Activated T-cell treated with anti-CD3 and anti-CD28 coated beads, Interleukin-2, amount 50 U/mL, for 72 hours (primary cell): ENCODE data around the gene IL18BP. TPM values are rescaled to one million over a fixed set of nuclear protein-coding genes. Genes with fewer than 3 reads are reported as not detected.

Experiments
- ATAC-seq, 2 donors: fragments of 150-1000 bp; cut with Tn5 transposase; replicated peaks in 1 of 2; 2 replicates each; pipeline ENCODE4 v1.10.0; 2021; ENCODE audit warnings: moderate library complexity in 2 of 2, mild to moderate bottlenecking in 1 of 2
- DNase-seq, 2 donors: peaks; one replicate each; pipeline ENCODE4 v3.0.0; 2021 to 2022; ENCODE audit warnings: mixed read lengths in 1 of 2
- H3K27ac Mint-ChIP-seq: one replicate; pipeline ENCODE4 v1.8.0; 2022; ENCODE audit warnings: mild to moderate bottlenecking, moderate library complexity, mixed read lengths
- H3K27me3 Mint-ChIP-seq: one replicate; pipeline ENCODE4 v1.8.0; 2022; ENCODE audit warnings: low read depth, mixed read lengths
- H3K36me3 Mint-ChIP-seq, 2 donors: one replicate each; pipeline ENCODE4 v1.8.0; 2022; ENCODE audit warnings: mixed read lengths in 2 of 2, mild to moderate bottlenecking in 1 of 2; ENCODE audit not compliant: insufficient read depth in 2 of 2
- H3K4me1 Mint-ChIP-seq: one replicate; pipeline ENCODE4 v1.8.0; 2022; ENCODE audit warnings: low read depth, mixed read lengths
- H3K4me3 Mint-ChIP-seq, 2 donors: one replicate each; pipeline ENCODE4 v1.8.0; 2022; ENCODE audit warnings: mild to moderate bottlenecking in 2 of 2, mixed read lengths in 2 of 2, moderate library complexity in 2 of 2
- H3K9me3 Mint-ChIP-seq, 2 donors: one replicate each; pipeline ENCODE4 v1.8.0; 2022; ENCODE audit warnings: mixed read lengths in 2 of 2
- total RNA-seq, 2 donors: library from RNA; stranded (reverse); gene quantifications; one replicate each; pipeline ENCODE4 v1.2.3, GENCODE V29; 2022

IL18BP gene
- total RNA-seq, 2 donors from 2014 or later = 16.7 to 19.0 TPM

DNA sequence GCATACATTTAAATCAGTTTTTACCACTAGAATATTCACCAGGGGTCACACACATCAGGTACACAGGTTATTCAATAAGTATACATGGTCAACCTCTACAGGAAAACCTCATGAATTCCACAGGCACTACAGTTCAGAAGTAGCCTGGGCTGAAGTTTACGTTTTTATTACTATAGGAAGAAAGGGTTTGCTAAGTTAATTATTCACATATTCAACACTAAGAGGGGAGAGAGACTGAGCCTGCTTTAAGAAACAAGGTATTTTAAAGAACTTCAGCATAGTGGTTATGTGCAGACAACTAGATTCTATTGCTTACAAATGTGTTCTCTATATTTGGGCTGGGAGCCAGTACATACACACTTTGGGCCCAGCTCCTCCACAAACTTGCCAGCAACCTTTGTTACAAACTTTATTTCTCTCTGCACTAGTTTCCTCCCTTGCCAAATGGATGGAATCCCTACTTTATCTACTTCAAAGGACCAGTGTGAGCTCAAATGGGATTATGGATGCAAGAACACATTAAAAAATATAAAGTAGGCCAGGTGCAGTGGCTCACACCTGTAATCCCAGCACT lies 31.9 kb downstream of the IL18BP start:
- H3K4me1 Mint-ChIP-seq = peaks cover 33% of the 10 kb centered on the region
- no peaks in the 10 kb centered on the region for H3K9me3 Mint-ChIP-seq
- no peaks in the 10 kb centered on the region for H3K27me3 Mint-ChIP-seq
- H3K27ac Mint-ChIP-seq = peak overlapping the region; percentile 72
- DNase-seq = no peak
- ATAC-seq = no peak
- no peak overlapping the region for H3K4me3 Mint-ChIP-seq
- H3K36me3 Mint-ChIP-seq = peaks cover 2 to 18% of the 10 kb centered on the region in 2 donors

DNA sequence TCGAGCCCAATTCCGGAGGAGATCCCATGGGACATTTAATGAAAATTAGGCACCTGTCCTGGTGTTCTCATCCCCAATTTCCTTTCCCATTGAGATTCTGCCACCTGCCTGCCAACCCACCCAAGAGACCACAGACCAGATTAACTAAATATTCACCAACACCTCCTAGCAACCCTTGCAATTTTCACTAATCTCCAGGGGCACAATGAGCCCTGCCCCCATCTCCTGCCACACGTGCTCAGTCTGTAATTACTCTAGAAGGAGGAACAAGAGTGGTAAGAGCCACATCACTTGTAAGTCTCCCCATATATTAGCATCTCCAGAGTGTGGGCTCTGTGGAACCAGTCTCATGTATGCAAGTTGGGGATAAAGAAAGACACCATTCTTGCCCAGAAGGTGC lies 38.0 kb downstream of the IL18BP start:
- H3K36me3 Mint-ChIP-seq = peaks cover 3 to 12% of the 10 kb centered on the region in 2 donors
- H3K27me3 Mint-ChIP-seq = no peaks in the 10 kb centered on the region
- no peak overlapping the region for H3K27ac Mint-ChIP-seq
- DNase-seq (no peak), ATAC-seq (no peak)
- H3K9me3 Mint-ChIP-seq = no peaks in the 10 kb centered on the region
- no peak overlapping the region for H3K4me3 Mint-ChIP-seq
- H3K4me1 Mint-ChIP-seq = peaks cover 23% of the 10 kb centered on the region

- Mint-ChIP-seq H3K36me3 (peaks cover 3 to 12% of the 10 kb centered on the region in 2 donors), H3K4me3 (no peak overlapping the region), H3K27ac (no peak overlapping the region), H3K4me1 (peaks cover 33% of the 10 kb centered on the region), H3K9me3 (no peaks in the 10 kb centered on the region), H3K27me3 (no peaks in the 10 kb centered on the region)
- DNase-seq (no peak), ATAC-seq (no peak)
Measured at GRCh38 chr11:72037554-72038311, 39.0 kb downstream of the IL18BP start.

DNA sequence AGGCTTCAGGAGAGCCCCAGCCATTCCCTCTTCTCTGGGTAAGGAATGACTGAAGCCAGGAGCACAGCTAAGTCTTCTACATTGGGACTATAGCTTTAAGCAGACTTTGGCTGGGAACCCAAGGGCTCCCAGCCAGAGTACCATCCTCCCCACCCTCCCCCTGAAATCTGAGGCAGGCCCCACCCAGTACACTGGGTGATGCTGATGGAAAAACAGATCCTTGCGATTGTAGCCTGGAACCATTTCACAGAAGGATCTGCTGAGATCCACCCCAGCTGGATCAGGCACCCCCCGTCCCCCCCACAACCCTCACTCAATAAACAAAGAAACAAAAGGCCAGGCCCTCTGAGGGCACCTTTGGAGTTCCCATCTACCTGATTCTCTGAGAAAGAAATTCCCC lies 39.8 kb downstream of the IL18BP start:
- ATAC-seq (no peak), DNase-seq (no peak)
- Mint-ChIP-seq H3K4me1 (peaks cover 38% of the 10 kb centered on the region), H3K4me3 (no peak overlapping the region), H3K27me3 (no peaks in the 10 kb centered on the region), H3K27ac (no peak overlapping the region), H3K36me3 (peaks cover 3 to 12% of the 10 kb centered on the region in 2 donors), H3K9me3 (no peaks in the 10 kb centered on the region)

- H3K27me3 Mint-ChIP-seq = no peaks in the 10 kb centered on the region
- H3K9me3 Mint-ChIP-seq = no peaks in the 10 kb centered on the region
- no peak overlapping the region for H3K4me3 Mint-ChIP-seq
- ATAC-seq (no peak), DNase-seq (peak in 1 of 2 donors; percentile 8)
- H3K36me3 Mint-ChIP-seq = peaks cover 3 to 12% of the 10 kb centered on the region in 2 donors
- no peak overlapping the region for H3K27ac Mint-ChIP-seq
- H3K4me1 Mint-ChIP-seq = peaks cover 38% of the 10 kb centered on the region
Measured at GRCh38 chr11:72039031-72039855, 40.5 kb downstream of the IL18BP start.

- peak in 1 of 2 donors; percentile 9 for DNase-seq
- Mint-ChIP-seq H3K36me3 (peaks cover 3 to 9% of the 10 kb centered on the region in 2 donors), H3K27ac (no peak overlapping the region), H3K4me1 (peaks cover 43% of the 10 kb centered on the region), H3K4me3 (no peak overlapping the region), H3K9me3 (no peaks in the 10 kb centered on the region), H3K27me3 (no peaks in the 10 kb centered on the region)
- ATAC-seq = no peak
Measured at GRCh38 chr11:72039856-72040401, 41.2 kb downstream of the IL18BP start.

DNA sequence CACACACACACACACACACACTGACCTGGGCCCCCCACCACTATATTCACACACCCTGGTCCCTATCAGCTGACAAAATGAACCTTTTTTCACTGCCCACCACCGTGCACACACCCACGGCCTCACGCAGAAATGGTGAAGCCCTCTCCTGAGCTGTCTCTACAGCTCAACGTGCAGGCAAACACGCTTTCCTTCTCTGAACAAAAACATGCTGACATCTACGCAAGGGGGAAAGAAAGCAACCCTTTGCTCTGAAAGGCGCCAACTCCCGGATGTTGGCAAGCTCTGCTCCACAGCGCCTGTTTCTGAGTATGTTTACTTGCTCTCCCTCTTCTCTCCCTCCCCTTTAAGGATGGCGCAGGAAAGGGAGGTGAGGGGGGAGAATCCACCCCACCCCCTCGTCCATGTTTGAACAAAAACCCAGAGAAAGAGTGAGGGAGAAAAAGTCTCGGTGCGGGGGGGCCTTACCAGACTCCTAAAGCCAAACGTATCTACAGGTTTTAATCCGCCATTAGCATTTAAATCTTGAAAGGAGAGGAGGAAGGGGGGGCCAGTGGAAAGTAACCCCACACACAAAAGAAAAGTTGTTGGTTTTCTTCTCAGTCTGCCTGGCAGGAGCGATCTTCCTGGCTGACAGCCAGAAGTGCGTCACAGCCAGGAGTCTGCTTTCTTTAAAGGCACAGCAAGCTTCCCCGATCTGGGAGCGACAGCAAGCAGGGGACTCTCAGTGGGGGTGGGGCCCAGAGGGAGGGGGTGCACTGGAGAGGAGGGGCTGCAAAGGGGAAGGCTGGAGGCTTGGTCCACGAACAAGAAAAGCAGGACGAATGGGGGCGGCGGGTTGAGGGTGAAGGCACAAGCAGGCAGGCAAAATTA lies 42.0 kb downstream of the IL18BP start:
- Mint-ChIP-seq H3K36me3 (peaks cover under 1 to 3% of the 10 kb centered on the region in 2 donors), H3K9me3 (no peaks in the 10 kb centered on the region), H3K27me3 (no peaks in the 10 kb centered on the region), H3K27ac (no peak overlapping the region), H3K4me3 (no peak overlapping the region), H3K4me1 (peaks cover 47% of the 10 kb centered on the region)
- peak; percentile 72 to 79 for ATAC-seq
- DNase-seq = peak; percentile 66 to 71

DNA sequence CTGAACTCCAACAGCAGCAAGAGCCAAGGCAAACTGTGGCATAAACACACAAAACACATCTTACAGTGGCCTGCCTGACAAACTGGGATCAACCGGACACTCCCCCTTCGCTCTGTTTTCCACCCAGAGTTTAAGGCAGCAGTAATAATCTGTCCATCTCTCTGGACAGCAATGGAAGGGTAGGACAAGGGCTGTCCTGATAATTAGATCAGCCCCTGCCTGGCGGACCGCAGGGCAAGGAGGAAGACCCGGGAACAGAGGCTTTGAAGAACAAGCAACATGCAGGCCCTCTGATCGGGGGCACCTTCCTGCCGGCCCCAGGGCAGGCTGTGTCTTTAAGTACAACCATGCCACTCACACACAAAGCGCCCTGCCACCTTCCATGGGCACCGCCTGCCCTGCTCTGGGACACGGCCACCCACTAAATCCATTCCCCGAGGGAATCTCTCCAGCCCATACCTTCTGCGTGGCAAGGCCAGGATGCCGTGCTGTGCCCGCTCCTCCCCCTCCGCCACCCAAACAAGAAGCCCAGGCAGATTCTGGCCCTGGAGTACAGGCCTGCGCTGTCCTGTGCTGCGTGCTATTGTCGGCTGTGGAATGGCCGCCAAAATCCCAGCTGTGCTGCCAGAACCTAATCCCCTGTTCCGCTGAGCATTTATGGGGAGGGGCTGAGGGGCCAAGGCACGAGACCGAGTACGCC lies 42.8 kb downstream of the IL18BP start:
- Mint-ChIP-seq H3K27me3 (no peaks in the 10 kb centered on the region), H3K36me3 (peaks cover 0 to 3% of the 10 kb centered on the region in 2 donors), H3K4me3 (no peak overlapping the region), H3K4me1 (peaks cover 43% of the 10 kb centered on the region), H3K27ac (no peak overlapping the region), H3K9me3 (no peaks in the 10 kb centered on the region)
- peak; percentile 33 to 44 for DNase-seq
- ATAC-seq = peak; percentile 52 to 56

DNA sequence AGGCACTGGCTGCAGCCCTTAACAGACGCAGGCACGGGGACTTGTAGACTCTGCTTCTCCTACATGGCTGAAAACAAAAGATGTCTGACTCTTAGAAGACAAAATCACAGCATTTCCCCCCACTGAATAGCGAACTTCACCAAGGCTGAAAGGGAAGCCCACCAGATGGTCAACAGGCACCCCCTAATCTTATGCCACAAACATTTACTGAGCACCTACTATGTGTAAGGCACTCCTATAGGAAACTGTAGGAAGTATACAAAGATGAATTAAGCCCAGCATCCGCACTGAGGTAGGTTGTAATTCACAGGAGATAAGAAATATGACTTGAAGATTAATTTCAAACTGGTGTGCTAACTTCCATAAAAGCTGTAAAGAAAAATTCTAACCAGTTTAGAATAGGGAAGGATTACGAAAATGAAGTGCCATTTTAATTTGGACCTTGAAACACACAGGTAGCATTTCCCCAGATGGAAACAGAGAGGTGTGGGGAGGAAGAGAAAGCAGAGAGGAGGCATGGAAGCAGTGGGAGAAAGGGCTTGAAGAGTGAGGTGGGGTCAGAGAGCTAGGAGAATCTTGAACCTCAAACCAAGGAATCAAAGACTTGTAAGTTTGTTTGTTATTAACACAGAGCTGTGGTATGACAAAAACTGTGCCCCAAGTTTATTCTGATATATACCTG lies 43.5 kb downstream of the IL18BP start:
- ATAC-seq (peak in 1 of 2 donors; percentile 14), DNase-seq (no peak)
- Mint-ChIP-seq H3K27ac (no peak overlapping the region), H3K27me3 (no peaks in the 10 kb centered on the region), H3K36me3 (peaks cover 0 to 3% of the 10 kb centered on the region in 2 donors), H3K4me3 (no peak overlapping the region), H3K4me1 (peaks cover 36% of the 10 kb centered on the region), H3K9me3 (no peaks in the 10 kb centered on the region)

DNA sequence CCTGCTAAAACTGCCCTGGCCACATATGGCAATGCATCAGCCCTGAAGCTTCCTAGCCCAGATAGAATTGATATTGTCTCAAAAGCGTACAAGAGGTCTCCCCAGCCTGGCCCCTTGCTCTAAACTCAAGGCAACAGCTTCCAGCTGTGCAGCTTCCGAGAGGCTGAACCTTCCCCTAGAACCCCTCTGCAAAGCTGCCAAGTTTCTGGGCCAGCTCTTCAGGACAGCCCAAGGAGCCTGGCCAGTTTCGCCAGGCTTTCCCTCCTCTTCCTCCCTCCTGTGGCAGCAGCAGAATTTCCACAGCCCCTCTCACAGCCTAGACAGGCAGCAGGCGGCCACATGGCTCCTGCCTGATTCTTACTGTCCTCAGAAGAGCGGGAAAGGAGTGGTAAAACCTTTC lies 47.1 kb downstream of the IL18BP start:
- H3K4me1 Mint-ChIP-seq = peaks cover 34% of the 10 kb centered on the region
- DNase-seq = no peak
- no peak overlapping the region for H3K4me3 Mint-ChIP-seq
- ATAC-seq = no peak
- H3K9me3 Mint-ChIP-seq = no peaks in the 10 kb centered on the region
- H3K27me3 Mint-ChIP-seq = no peaks in the 10 kb centered on the region
- H3K36me3 Mint-ChIP-seq = peaks cover 0 to 3% of the 10 kb centered on the region in 2 donors
- H3K27ac Mint-ChIP-seq = no peak overlapping the region

- DNase-seq (no peak), ATAC-seq (no peak)
- no peaks in the 10 kb centered on the region for H3K9me3 Mint-ChIP-seq
- H3K27ac Mint-ChIP-seq = no peak overlapping the region
- no peaks in the 10 kb centered on the region for H3K27me3 Mint-ChIP-seq
- H3K4me3 Mint-ChIP-seq = no peak overlapping the region
- H3K36me3 Mint-ChIP-seq = peaks cover 0 to 3% of the 10 kb centered on the region in 2 donors
- H3K4me1 Mint-ChIP-seq = peaks cover 15% of the 10 kb centered on the region
Measured at GRCh38 chr11:72048766-72049460, 50.2 kb downstream of the IL18BP start.
